GM19324 (cell line): ENCODE measurements around the gene TRERF1.

Experiments
- ATAC-seq: cut with Tn5 transposase; IDR thresholded peaks from one replicate; pipeline ENCODE4 v1.9.1; 2021; ENCODE audit warnings: mild to moderate bottlenecking, moderate library complexity; ENCODE audit not compliant: unreplicated experiment, low FRiP score

Gene TRERF1

GRCh38 chr6:42177514-42178364, 274.0 kb downstream of the TRERF1 start:
- no peak for ATAC-seq

- ATAC-seq = no peak
These were observed 274.7 kb downstream of the TRERF1 start for GRCh38 chr6:42176981-42177380.

GRCh38 chr6:42175860-42176259, 275.9 kb downstream of the TRERF1 start:
- no peak for ATAC-seq
